Measurements from ENCODE around the gene MBOAT1.

The MBOAT1 gene

DNA sequence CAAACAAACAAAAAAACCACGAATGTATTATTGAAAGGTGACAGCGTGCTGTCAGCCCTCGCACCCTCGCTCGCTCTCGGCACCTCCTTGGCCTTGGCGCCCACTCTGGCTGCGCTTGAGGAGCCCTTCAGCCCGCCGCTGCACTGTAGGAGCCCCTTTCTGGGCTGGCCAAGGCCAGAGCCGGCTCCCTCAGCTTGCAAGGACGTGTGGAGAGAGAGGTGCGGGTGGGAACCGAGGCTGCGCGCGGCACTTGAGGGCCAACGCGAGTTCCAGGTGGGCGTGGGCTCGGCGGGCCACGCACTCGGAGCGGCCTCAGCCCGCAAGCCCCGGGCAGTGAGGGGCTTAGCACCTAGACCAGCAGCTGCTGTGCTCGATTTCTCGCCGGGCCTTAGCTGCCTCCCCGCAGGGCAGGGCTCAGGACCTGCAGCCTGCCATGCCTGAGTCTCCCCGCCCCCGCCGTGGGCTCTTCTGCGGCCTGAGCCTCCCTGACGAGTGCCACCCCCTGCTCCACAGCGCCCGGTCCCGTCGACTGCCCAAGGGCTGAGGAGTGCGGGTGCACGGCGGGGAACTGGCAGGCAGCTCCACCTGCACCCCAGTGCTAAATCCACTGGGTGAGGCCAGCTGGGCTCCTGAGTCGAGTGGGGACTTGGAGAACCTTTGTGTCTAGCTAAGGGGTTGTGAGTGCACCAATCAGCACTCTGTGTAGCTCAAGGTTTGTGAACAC is 20.9 kb upstream of the MBOAT1 start:
- no peak for DNase-seq

GRCh38 chr6:20232188-20232587 is 19.9 kb upstream of the MBOAT1 start:
- DNase-seq, result no peak

DNA sequence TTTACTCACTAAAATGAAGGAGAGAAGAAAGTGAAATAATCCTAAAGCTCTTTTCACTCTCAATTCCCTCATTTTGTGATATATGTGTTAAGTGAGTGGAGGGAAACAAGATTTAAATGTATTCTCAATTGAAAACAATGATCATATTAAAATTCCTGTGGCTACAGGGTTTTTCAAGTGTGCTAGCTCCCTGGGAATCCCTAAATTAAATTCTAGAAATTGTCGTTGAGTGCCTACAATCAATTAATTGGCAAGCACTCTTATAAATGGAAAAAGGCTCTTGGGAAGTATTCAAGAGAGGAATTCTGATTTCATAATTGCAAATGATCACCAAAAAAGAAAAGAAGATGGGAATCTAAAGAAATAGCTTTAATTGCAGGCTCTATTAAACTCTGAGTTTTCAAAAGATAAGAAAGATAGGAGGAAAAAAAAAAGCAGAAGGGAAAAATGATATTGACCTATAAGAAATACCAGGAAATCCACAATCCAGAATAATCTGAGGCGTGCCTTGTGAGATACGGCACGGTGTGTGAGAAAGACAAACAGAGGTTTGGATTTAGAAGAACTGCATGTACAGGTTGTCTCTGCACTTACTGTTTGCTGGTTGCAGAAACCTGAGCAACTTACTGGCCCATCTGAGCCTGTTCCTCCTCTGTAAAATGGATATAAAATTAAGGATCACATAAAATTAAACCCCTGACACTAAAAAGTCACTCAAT is 18.3 kb upstream of the MBOAT1 start:
- no peak for DNase-seq

DNA sequence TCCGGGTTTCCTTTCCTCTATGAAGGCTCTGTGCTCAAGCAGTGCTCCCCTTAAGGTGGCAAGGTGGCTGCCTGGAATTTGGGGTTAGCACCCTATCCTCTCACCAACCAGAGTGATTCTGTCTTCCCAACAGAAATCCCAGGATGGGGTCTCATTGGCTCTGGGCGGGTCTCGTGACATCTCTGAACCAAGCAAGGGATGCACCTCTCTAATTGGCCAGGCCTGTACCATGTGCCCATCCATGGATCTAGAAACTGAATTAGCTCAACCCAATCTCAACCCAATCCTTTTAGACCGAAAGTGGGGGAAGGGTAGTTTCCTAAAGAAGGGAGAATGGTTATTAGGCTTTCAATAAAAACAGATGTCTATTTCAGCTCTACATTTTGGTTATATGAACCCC is 17.6 kb upstream of the MBOAT1 start:
- no peak for DNase-seq

GRCh38 chr6:20227350-20227749 is 15.1 kb upstream of the MBOAT1 start:
- no peak for DNase-seq

DNA sequence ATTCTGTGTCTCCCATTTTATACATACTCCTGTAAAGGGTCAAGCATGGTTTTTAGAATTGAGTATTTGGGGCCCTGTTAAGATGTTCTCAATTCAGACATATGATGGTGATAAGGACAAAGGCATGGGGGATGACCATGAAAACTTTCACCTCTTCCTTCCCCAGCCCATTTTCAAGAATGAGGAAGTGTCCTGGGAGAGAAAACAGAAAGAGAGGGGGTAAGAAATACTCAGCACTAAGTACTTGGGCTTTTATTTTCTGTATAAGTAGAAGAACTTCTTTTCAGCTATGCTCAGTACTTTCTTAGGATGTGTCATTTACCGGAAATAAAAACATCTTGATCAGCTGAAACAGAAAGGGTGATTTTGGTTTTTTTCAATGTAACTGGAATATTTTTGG is 10.9 kb upstream of the MBOAT1 start:
- DNase-seq, result no peak

- DNase-seq, result no peak
These were observed 9.2 kb upstream of the MBOAT1 start for GRCh38 chr6:20221421-20221820.

- no peak for DNase-seq
These were observed 8.1 kb upstream of the MBOAT1 start for GRCh38 chr6:20220359-20220758.

DNA sequence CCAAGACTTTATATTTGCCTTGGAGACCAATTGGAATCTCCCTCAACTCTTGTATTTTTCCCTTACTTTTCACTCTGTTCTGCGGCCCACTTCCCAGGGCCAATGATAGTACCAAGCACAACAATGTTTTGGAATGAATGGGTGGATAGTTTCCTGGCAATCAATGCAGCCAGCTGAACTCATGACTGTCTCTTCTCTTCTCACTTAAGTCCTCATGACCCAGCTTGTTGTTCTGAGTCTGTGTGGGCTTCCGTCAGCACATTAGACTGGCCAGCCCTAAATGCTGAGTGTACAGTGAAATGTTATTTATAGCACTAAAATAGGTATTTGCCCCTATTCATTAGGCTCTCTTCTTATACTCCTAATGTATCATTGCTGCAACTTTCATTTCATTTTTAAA is 5.6 kb upstream of the MBOAT1 start:
- DNase-seq, result no peak

DNA sequence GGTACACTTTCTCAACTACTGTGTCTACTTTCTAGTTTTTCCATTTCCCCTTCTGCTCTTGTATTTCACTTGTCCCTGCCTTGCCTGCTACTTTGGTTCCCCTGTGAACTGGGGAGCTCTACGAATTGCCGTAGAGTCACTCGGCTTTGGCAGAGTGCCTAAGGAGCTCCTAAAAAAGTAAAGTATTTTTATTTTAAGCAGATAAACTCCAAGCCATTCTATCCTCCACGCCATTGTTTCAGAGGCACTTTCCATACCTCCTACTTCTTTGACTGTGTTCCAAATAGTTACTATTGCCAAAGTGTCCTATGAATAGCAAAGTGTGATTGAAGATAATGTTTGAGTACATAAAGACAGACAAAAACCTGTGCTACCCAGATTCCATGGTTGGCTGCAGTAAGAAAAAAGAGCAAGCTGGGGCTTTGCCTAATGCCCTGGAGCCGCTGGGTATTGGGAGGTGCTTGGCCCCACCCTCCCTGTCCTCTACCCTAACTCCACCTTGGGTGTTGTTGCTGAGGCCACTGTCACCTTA is 5.1 kb upstream of the MBOAT1 start:
- no peak for DNase-seq

DNA sequence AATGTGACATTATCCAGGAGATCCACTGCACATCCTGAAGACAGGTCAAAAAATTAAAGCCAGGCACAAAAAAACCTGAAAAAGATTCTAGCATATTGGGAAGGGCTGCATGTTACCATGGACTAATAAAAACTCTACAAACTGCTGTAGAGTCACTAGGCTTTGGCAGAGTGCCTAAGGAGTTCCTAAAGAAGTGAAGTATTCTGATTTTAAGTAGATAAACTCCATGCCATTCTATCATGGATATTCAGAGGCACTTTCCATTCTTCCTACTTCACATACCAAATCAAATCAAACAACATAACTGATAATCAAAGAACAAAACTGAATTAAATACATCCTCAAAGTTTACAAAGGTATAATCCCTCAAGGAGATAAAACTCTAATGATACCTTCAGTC is 3.0 kb upstream of the MBOAT1 start:
- no peak for DNase-seq

DNA sequence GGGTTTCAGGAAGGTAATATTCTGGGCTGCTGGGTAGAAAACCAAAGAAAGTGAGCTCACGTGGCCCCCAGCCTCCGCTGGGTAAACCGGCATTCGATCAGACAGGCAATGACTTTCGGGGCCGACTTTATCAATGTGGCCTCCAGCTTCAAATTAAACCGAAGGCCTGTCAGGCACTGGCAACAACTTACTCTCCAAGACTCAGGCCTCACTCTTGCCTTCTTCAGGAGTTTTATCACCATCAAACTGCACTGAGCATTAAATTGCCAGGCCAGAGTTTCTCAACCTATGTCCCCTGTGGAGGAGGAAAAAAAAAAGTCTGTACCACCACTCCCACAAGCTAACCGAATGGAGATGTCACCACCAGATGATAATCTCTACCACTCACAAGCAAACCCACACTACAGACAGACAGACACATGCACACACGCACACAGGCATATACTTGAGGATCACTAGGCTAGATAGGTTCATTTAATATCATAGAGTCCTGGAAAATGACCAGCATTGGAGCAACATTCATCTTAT is 1.1 kb upstream of the MBOAT1 start:
- no peak for DNase-seq

- no peak for DNase-seq
These were observed 303 bp downstream of the MBOAT1 start for GRCh38 chr6:20211941-20212391.

GRCh38 chr6:20211037-20211940 is 980 bp downstream of the MBOAT1 start:
- DNase-seq, result no peak

GRCh38 chr6:20210158-20210557 is 2.1 kb downstream of the MBOAT1 start:
- no peak for DNase-seq

- DNase-seq, result no peak
These were observed 3.4 kb downstream of the MBOAT1 start for GRCh38 chr6:20208687-20209378.

- DNase-seq, result no peak
These were observed 5.2 kb downstream of the MBOAT1 start for GRCh38 chr6:20207088-20207418.

- DNase-seq, result no peak
These were observed 6.5 kb downstream of the MBOAT1 start for GRCh38 chr6:20205722-20206161.

DNA sequence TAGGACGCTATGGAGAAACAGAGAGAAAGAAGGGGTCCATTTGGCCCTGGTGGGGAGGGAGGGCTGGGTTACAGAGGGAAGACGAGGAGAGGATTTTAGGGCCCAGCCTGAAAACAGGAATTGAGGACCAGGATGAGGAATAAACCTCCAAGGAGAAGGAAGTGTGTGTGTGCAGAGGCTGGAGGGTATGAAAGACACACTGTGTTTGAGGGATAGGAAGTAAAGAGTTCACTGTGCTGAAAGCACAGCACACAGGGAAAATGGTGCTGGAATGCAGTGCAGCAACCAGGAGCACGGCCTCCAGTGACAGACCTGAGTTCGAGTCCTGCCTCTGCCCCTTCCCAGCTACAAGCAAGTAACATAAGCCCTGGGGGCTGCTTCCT is 7.8 kb downstream of the MBOAT1 start:
- DNase-seq, result no peak

GRCh38 chr6:20203561-20204511 is 8.4 kb downstream of the MBOAT1 start:
- DNase-seq, result no peak

DNA sequence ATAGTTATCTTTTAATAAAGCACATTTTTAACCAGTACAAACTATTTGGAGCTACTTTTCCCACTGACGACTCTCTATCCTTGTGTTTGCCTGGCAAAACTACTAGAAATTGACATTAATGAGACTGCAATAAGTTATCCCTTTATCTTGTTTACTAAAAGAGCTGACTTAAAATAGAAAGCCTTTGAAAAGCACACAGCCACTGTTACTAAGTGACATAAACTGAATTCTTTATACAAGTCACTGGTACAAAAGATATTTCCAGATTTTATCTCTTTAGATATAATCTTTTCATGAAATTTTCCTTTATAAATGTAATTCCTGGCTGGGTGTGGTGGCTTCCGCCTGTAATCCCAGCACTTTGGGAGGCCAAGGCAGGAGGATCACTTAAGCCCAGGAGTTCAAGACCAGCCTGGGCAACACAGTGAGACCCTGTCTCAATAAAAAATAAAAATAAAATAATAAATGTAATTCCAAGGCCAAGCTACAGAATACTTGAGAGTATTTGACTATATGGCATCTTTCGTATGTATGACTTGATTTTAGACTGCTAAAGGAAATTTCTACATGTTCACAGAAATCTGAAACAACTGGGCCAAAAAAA is 9.5 kb downstream of the MBOAT1 start:
- DNase-seq, result no peak

All from activated CD8-positive, alpha-beta memory T cell treated with anti-CD3 and anti-CD28 coated beads, Interleukin-2, amount 50 U/mL, for 48 hours (primary cell).